Measurements from ENCODE around the gene STXBP6.

STXBP6 gene

DNA sequence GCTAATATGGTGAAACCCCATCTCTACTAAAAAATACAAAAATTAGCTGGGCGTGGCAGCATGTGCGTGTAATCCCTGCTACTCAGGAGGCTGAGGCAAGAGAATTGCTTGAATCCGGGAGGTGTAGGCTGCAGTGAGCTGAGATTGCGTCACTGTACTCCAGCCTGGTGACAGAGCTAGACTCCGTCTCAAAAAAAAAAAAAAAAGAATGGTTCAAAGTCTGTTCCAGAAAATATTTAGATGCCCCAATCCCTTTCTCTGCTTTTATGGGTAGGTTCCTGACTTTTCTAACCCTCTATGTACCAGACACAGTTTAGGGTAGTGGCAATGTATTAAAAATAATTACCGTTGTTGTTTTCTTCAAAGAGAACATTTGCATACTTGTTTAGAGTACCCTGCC is 161.4 kb downstream of the STXBP6 start:
- no peak for TF ChIP-seq EZH2phosphoT487 (IDR thresholded peaks at IDR 0.05; ENCODE audit: low read depth)
- TF ChIP-seq, protein P1, sequence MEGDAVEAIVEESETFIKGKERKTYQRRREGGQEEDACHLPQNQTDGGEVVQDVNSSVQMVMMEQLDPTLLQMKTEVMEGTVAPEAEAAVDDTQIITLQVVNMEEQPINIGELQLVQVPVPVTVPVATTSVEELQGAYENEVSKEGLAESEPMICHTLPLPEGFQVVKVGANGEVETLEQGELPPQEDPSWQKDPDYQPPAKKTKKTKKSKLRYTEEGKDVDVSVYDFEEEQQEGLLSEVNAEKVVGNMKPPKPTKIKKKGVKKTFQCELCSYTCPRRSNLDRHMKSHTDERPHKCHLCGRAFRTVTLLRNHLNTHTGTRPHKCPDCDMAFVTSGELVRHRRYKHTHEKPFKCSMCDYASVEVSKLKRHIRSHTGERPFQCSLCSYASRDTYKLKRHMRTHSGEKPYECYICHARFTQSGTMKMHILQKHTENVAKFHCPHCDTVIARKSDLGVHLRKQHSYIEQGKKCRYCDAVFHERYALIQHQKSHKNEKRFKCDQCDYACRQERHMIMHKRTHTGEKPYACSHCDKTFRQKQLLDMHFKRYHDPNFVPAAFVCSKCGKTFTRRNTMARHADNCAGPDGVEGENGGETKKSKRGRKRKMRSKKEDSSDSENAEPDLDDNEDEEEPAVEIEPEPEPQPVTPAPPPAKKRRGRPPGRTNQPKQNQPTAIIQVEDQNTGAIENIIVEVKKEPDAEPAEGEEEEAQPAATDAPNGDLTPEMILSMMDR (IDR thresholded peaks at IDR 0.05; ENCODE audit: low read depth, low read length), result no peak
- Histone ChIP-seq H3K27me3 (ENCODE audit: low read depth, low read length) (no peaks in the 10 kb centered on the region), H2AFZ (ENCODE audit: low read depth, low read length) (no peak overlapping the region), H3K9ac (ENCODE audit: low read length) (no peak overlapping the region), H3K4me1 (ENCODE audit: low read length) (peaks cover 3% of the 10 kb centered on the region), H3K36me3 (replicated peaks; ENCODE audit: low read depth, low read length) (no peaks in the 10 kb centered on the region), H3K4me2 (ENCODE audit: low read length) (no peak overlapping the region), H3K4me3 (ENCODE audit: low read length) (no peak overlapping the region), H3K79me2 (ENCODE audit: low read length) (no peaks in the 10 kb centered on the region), H4K20me1 (ENCODE audit: insufficient read depth, low read length) (no peaks in the 10 kb centered on the region), H3K27ac (ENCODE audit: low read length) (no peak overlapping the region), H3K9me3 (ENCODE audit: insufficient read depth, low read length) (no peaks in the 10 kb centered on the region)

DNA sequence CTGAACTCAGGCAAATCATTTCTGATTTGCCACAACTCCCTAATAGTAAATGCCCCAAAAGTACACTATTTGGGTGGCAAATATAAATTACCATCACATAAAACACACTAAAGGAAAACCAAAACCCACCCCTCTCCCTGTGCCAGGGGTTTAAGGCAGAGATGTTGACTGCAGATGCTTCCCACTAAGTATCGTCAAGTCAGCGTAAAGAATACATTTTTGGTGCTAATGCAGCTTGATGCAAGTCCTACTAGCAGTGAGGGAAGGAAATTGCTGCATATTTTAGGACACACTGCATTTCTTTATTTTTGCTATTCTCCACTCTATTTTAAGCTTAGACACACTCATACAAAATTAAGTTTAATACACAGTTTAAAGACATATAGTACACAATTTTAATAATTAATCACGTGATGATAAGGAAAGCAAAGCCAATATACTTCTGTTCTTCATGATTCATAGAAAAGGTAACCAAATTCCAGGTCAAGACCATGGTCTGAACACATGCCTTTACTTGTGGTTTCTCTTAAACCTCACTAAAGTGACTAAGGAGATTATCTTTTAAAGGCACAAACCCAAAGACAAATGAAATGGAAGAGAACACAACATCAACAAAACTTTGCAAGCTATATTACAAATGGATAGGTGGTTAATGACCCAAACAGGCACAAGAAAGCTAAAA is 162.2 kb downstream of the STXBP6 start:
- no peaks in the 10 kb centered on the region for H3K36me3 ChIP-seq (replicated peaks; ENCODE audit: low read depth, low read length)
- no peaks in the 10 kb centered on the region for H3K79me2 ChIP-seq (ENCODE audit: low read length)
- H3K9me3 ChIP-seq (ENCODE audit: insufficient read depth, low read length), result no peaks in the 10 kb centered on the region
- H3K27ac ChIP-seq (ENCODE audit: low read length), result no peak overlapping the region
- no peaks in the 10 kb centered on the region for H3K27me3 ChIP-seq (ENCODE audit: low read depth, low read length)
- H3K9ac ChIP-seq (ENCODE audit: low read length), result no peak overlapping the region
- H3K4me3 ChIP-seq (ENCODE audit: low read length), result no peak overlapping the region
- no peaks in the 10 kb centered on the region for H4K20me1 ChIP-seq (ENCODE audit: insufficient read depth, low read length)
- TF ChIP-seq, protein P1 (IDR thresholded peaks at IDR 0.05; ENCODE audit: low read depth, low read length), result no peak
- no peak for TF ChIP-seq EZH2phosphoT487 (IDR thresholded peaks at IDR 0.05; ENCODE audit: low read depth)
- no peak overlapping the region for H2AFZ ChIP-seq (ENCODE audit: low read depth, low read length)
- H3K4me2 ChIP-seq (ENCODE audit: low read length), result no peak overlapping the region
- peaks cover 5% of the 10 kb centered on the region for H3K4me1 ChIP-seq (ENCODE audit: low read length)

DNA sequence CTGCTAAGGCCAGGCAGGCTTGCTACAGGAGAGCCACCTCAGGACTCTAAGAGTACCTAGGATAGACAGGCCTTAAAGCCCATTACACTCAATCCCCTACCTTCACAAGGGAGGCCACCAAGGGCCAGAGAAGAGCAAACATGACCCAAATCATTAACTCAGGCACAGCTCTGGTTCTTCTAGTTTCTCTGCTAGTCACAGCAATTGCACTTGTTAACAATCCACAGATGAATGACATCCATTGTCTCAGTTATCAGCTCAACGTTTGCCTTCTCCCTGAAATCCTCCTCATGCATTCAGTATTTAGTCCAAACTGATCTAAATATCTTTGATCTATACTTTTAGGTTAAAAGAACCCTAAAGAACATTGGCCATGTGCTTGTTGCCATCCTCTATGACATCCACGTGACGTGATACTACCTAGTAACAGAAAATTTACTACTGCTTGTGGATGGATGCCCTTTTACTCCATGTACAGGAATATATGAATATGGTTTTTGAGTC is 164.5 kb downstream of the STXBP6 start:
- H3K4me3 ChIP-seq (ENCODE audit: low read length), result no peak overlapping the region
- TF ChIP-seq EZH2phosphoT487 (IDR thresholded peaks at IDR 0.05; ENCODE audit: low read depth), result no peak
- H3K4me2 ChIP-seq (ENCODE audit: low read length), result no peak overlapping the region

DNA sequence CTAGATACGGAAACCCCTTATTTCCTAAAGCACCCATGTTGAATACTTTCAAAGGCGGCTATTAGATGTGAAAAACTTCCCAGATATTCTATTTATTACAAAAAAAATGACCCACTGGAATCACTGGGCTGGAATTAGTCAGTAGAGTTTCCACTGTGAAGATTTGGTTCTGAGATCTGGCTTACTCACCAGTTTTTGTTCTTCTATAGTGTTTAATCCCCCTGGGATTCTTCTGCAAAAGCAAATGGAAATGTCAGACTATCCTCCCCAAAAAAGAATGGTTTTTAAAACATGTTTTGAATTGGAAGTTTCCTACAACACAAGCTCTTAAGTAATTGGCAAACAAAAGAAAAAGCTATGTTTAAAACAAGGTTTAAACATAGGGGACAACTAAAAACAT is 166.4 kb downstream of the STXBP6 start:
- Histone ChIP-seq H3K79me2 (ENCODE audit: low read length) (no peaks in the 10 kb centered on the region), H3K27me3 (ENCODE audit: low read depth, low read length) (no peaks in the 10 kb centered on the region), H3K4me1 (ENCODE audit: low read length) (peaks cover 10% of the 10 kb centered on the region), H3K27ac (ENCODE audit: low read length) (no peak overlapping the region), H3K4me3 (ENCODE audit: low read length) (no peak overlapping the region), H4K20me1 (ENCODE audit: insufficient read depth, low read length) (no peaks in the 10 kb centered on the region), H3K4me2 (ENCODE audit: low read length) (no peak overlapping the region), H2AFZ (ENCODE audit: low read depth, low read length) (no peak overlapping the region), H3K36me3 (replicated peaks; ENCODE audit: low read depth, low read length) (no peaks in the 10 kb centered on the region), H3K9ac (ENCODE audit: low read length) (no peak overlapping the region), H3K9me3 (ENCODE audit: insufficient read depth, low read length) (no peaks in the 10 kb centered on the region)
- TF ChIP-seq EZH2phosphoT487 (IDR thresholded peaks at IDR 0.05; ENCODE audit: low read depth), result no peak
- TF ChIP-seq, protein P1 (IDR thresholded peaks at IDR 0.05; ENCODE audit: low read depth, low read length), result no peak

More for the DNA sequence above, 164.5 kb downstream of the STXBP6 start:
- Histone ChIP-seq H3K27ac (ENCODE audit: low read length) (no peak overlapping the region), H4K20me1 (ENCODE audit: insufficient read depth, low read length) (no peaks in the 10 kb centered on the region), H3K4me1 (ENCODE audit: low read length) (peaks cover 10% of the 10 kb centered on the region), H3K36me3 (replicated peaks; ENCODE audit: low read depth, low read length) (no peaks in the 10 kb centered on the region), H3K9me3 (ENCODE audit: insufficient read depth, low read length) (no peaks in the 10 kb centered on the region), H2AFZ (ENCODE audit: low read depth, low read length) (no peak overlapping the region), H3K79me2 (ENCODE audit: low read length) (no peaks in the 10 kb centered on the region), H3K9ac (ENCODE audit: low read length) (no peak overlapping the region), H3K27me3 (ENCODE audit: low read depth, low read length) (no peaks in the 10 kb centered on the region)
